GM20000 (cell line): Measurements from ENCODE around the gene SCGB1A1.
A peak's percentile ranks its signal among the peaks of the same experiment; 100 is the strongest.
"Not testable (repeated sequence)": the region's sequence is repeated elsewhere in the genome, so short reads cannot be mapped to it uniquely, and the experiment has no call there.

Experiments
- DNase-seq: peaks from one replicate; pipeline ENCODE4 v3.0.0; 2012; ENCODE audit warnings: low spot score
- CTCF ChIP-seq: IDR thresholded peaks from 2 replicates; pipeline ENCODE4 v1.5.1; 2012; ENCODE audit warnings: mild to moderate bottlenecking, control low read depth; ENCODE audit errors: extremely low read depth, missing control alignments

SCGB1A1 gene, protein sequence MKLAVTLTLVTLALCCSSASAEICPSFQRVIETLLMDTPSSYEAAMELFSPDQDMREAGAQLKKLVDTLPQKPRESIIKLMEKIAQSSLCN

DNA sequence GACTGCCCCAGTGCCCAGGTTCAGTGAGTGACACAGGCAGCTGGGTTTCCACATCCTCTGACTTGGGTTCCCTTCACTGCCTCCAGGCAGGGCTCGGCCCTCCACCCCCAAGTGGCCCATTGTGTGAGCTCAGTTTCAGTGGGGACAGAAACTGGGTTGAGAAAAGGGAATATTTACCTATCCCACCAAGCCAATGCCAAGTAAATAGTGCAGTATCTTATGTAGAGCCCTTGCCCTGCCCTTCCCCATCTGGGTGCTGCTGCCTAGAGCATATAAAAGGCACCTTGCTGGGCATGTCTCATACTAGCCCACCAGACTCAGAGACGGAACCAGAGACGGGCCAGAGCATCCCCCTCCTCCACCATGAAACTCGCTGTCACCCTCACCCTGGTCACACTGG is at the start of gene SCGB1A1:
TSS of gene SCGB1A1 (plus strand) at position 301 of the 400 bp plus-strand sequence. CDS start at position 364, 63 bp downstream.
- DNase-seq, result no peak
- TF ChIP-seq CTCF, result no peak

- TF ChIP-seq CTCF, result no peak
- no peak for DNase-seq
Observed at GRCh38 chr11:62370743-62371440, 47.9 kb upstream of the SCGB1A1 start.

- no peak for DNase-seq
- no peak for TF ChIP-seq CTCF
Observed at GRCh38 chr11:62372871-62373270, 46.0 kb upstream of the SCGB1A1 start.

- no peak for TF ChIP-seq CTCF
- no peak for DNase-seq
Observed at GRCh38 chr11:62373464-62374119, 45.2 kb upstream of the SCGB1A1 start.

DNA sequence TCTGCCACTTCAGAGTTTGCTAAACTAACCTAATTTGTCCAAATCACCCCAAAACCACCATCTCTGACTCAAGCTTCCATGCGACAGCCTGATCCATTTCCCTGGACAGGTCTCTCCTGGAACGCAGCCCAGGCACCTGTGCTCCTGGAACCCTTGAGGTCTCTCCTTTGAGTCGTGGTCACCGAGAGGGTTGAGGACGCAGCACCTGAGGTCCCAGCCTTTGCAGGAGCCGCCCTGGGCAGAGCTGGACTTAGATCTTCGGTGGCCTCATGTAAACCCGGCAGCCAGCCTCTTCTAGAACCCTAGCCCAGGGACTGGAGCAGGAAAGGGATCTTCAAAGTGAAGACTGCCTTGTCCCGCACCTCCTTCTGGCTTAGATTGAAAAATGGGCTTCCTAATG is 44.0 kb upstream of the SCGB1A1 start:
- no peak for DNase-seq
- no peak for TF ChIP-seq CTCF

GRCh38 chr11:62378459-62379063 is 40.3 kb upstream of the SCGB1A1 start:
- TF ChIP-seq CTCF, result peak; percentile 13
- DNase-seq, result not testable (repeated sequence)

- DNase-seq, result not testable (repeated sequence)
Observed at GRCh38 chr11:62379586-62379985, 39.2 kb upstream of the SCGB1A1 start.
